Mesothelial cell of epicardium (in vitro differentiated cells): Measurements from ENCODE around the gene LRP1-AS. TPM values are rescaled to one million over a fixed set of nuclear protein-coding genes. Genes with fewer than 3 reads are reported as not detected.
A peak's percentile ranks its signal among the peaks of the same experiment; 100 is the strongest.

Experiments used
- DNase-seq, 2 experiments: peaks; one replicate each; pipeline ENCODE4 v3.0.0; 2021; ENCODE audit warnings: low spot score in 2 of 2; ENCODE audit not compliant: unreplicated experiment in 2 of 2
- H3K27ac Mint-ChIP-seq: 2 replicates; pipeline ENCODE4 v1.8.0; 2021; ENCODE audit warnings: mixed read lengths
- H3K27me3 Mint-ChIP-seq: 2 replicates; pipeline ENCODE4 v1.8.0; 2021; ENCODE audit warnings: low read depth, mixed read lengths
- H3K36me3 Mint-ChIP-seq: 2 replicates; pipeline ENCODE4 v1.8.0; 2021; ENCODE audit warnings: mixed read lengths
- H3K4me1 Mint-ChIP-seq: 2 replicates; pipeline ENCODE4 v1.8.0; 2021; ENCODE audit warnings: mixed read lengths
- H3K4me3 Mint-ChIP-seq: 2 replicates; pipeline ENCODE4 v1.8.0; 2021; ENCODE audit warnings: mild to moderate bottlenecking, moderate library complexity, mixed read lengths
- H3K9me3 Mint-ChIP-seq: 2 replicates; pipeline ENCODE4 v1.8.0; 2021; ENCODE audit warnings: mixed read lengths
- total RNA-seq: library from RNA; stranded (reverse); gene quantifications from 3 replicates; pipeline ENCODE4 v1.2.1, GENCODE V29; 2021
- TF ChIP-seq, protein P1 (sequence below): fragments of 200-600 bp; sonication (generic); IDR thresholded peaks from one replicate; pipeline ENCODE4 v1.5.0; 2021; ENCODE audit warnings: antibody characterized with exemption; ENCODE audit not compliant: unreplicated experiment

Gene LRP1-AS
- total RNA-seq, 1 donor from 2014 or later, result not detected

DNA sequence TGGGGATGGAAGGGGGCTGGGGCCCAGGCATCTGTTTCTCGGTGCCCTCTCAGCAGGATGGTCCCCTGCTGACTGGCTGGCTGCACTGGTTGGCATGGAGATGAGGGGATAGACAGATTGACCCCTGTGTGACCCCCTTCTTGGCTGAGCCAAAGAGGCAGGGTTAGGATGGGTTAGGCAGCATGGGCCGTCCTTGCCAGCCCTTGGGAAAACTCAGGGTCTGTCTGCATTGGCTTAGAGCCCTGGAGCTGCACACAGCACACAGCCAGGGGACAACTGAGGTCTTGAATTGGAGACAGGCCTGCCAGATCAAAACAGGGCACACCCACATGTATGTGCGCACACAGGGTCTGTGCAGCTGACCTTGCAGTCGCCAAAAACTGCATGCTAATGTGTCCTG lies 11.2 kb upstream of the LRP1-AS start:
- Mint-ChIP-seq H3K27ac (no peak overlapping the region), H3K4me3 (no peak overlapping the region), H3K4me1 (peaks cover 7% of the 10 kb centered on the region), H3K36me3 (peaks cover 63% of the 10 kb centered on the region), H3K27me3 (no peaks in the 10 kb centered on the region), H3K9me3 (no peaks in the 10 kb centered on the region)
- no peak for DNase-seq
- TF ChIP-seq, protein P1, sequence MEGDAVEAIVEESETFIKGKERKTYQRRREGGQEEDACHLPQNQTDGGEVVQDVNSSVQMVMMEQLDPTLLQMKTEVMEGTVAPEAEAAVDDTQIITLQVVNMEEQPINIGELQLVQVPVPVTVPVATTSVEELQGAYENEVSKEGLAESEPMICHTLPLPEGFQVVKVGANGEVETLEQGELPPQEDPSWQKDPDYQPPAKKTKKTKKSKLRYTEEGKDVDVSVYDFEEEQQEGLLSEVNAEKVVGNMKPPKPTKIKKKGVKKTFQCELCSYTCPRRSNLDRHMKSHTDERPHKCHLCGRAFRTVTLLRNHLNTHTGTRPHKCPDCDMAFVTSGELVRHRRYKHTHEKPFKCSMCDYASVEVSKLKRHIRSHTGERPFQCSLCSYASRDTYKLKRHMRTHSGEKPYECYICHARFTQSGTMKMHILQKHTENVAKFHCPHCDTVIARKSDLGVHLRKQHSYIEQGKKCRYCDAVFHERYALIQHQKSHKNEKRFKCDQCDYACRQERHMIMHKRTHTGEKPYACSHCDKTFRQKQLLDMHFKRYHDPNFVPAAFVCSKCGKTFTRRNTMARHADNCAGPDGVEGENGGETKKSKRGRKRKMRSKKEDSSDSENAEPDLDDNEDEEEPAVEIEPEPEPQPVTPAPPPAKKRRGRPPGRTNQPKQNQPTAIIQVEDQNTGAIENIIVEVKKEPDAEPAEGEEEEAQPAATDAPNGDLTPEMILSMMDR, result no peak

DNA sequence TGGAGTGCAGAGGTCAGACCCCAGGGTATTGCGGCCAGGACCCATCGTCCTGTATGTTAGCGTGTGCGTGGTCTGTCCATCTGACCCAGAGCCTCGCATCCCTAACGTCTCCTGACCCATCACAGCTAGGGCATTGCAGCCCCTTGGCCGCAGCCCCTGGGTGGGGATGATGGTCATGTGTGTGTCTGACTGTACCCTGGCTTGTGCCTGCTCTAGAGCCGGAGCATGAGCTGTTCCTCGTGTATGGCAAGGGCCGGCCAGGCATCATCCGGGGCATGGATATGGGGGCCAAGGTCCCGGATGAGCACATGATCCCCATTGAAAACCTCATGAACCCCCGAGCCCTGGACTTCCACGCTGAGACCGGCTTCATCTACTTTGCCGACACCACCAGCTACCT lies 10.8 kb upstream of the LRP1-AS start:
- peaks cover 7% of the 10 kb centered on the region for H3K4me1 Mint-ChIP-seq
- peaks cover 68% of the 10 kb centered on the region for H3K36me3 Mint-ChIP-seq
- DNase-seq, result no peak
- TF ChIP-seq, protein P1, result no peak
- H3K9me3 Mint-ChIP-seq, result no peaks in the 10 kb centered on the region
- H3K27me3 Mint-ChIP-seq, result no peaks in the 10 kb centered on the region
- no peak overlapping the region for H3K27ac Mint-ChIP-seq
- H3K4me3 Mint-ChIP-seq, result no peak overlapping the region

DNA sequence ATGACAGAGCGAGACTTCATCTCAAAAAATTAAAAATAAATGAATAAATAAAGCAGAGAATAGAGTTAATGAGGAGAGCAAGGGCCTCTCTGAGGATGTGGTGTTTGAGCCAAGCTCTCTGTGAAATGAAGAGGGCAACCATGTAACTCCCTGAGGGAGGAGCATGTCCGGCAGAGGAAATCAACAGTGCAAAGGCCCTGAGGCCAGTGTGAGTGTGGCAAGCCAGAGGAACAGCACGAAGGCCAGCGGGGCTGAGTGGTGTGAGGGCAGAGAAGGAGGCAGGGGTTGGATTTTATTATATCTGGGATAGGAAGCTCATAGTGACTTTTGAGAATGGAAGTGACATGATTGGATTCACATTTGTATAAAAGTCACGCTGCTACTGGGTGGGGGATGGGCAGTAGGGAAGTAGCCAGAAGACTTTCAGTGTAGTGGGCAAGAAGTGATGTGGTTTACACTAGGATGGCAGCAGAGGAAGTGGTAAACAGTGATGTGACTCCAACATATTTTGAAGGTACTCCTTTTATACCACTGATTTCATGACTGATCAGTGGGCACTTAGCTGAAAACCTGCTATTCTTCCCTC lies 10.3 kb upstream of the LRP1-AS start:
- Mint-ChIP-seq H3K27ac (no peak overlapping the region), H3K4me3 (no peak overlapping the region), H3K27me3 (no peaks in the 10 kb centered on the region), H3K9me3 (no peaks in the 10 kb centered on the region), H3K36me3 (peaks cover 64% of the 10 kb centered on the region), H3K4me1 (peaks cover 7% of the 10 kb centered on the region)
- no peak for DNase-seq
- TF ChIP-seq, protein P1, result no peak

DNA sequence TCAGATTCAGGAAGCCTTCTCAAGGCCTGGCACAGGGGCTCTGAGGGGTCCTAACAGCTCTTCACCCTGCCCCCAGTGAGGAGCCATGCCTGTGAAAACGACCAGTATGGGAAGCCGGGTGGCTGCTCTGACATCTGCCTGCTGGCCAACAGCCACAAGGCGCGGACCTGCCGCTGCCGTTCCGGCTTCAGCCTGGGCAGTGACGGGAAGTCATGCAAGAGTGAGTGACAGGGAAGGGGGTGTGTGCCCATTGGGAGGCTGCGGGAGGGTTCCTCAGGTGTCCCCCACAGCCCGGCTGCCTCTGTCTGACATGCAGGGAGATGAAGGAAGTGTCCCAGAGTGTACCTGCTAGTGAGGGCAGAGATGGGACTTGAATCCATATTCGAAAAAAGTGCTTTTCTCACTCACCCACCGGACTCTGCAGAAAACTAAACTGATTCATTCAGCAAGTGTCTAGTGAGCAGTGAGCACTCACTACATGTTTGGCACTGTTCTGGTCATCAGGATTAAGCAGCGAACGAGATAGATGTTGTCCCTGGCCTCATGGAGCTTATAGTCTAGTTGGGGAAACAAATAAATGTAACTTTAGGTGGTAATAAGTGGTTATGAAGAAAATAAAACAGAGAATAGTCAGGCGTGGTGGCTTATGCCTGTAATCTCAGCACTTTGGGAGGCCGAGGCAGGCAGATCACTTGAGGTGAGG lies 9.4 kb upstream of the LRP1-AS start:
- H3K9me3 Mint-ChIP-seq, result no peaks in the 10 kb centered on the region
- H3K4me1 Mint-ChIP-seq, result peaks cover 9% of the 10 kb centered on the region
- no peak overlapping the region for H3K4me3 Mint-ChIP-seq
- TF ChIP-seq, protein P1, result no peak
- H3K36me3 Mint-ChIP-seq, result peaks cover 56% of the 10 kb centered on the region
- no peaks in the 10 kb centered on the region for H3K27me3 Mint-ChIP-seq
- no peak for DNase-seq
- H3K27ac Mint-ChIP-seq, result peak overlapping the region; percentile 28

DNA sequence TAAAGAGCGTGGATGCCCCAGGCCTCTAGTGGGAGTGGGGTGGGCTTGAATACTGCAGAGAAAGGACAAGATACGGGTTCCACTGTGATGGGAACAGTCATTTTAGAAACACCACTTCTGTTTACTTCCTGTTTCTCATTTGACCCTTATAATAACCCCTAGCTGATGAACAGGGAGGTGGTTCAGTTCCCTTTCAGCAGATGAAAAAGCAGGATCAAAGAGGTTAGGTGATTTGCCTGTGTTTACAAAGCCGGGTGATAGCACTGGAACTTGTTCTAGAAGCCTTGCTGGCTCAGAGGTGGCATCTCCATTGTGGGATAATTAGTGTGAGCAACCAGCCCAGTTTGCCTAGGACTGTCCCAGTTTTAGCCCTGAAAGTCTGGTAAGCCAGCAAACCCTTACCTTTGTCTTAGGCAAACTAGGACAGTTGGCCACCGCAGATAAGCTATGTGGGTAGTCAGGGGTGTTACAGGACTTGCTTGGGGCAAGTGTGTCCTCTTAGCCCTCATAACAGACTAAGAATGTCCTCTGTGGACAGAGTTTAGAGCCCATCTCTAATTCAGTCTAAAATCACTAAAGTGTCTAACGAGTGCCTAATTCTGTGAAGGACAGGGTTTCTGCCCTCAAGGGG lies 7.5 kb upstream of the LRP1-AS start:
- peaks cover 16% of the 10 kb centered on the region for H3K4me1 Mint-ChIP-seq
- H3K9me3 Mint-ChIP-seq, result no peaks in the 10 kb centered on the region
- DNase-seq, result no peak
- TF ChIP-seq, protein P1, result no peak
- no peaks in the 10 kb centered on the region for H3K27me3 Mint-ChIP-seq
- H3K36me3 Mint-ChIP-seq, result peaks cover 40% of the 10 kb centered on the region
- H3K27ac Mint-ChIP-seq, result peak overlapping the region; percentile 72
- no peak overlapping the region for H3K4me3 Mint-ChIP-seq
